Epithelial cell of proximal tubule (primary cell): ENCODE measurements around the gene GABRQ. TPM values are rescaled to one million over a fixed set of nuclear protein-coding genes. Genes with fewer than 3 reads are reported as not detected.

Source experiments
- DNase-seq: peaks from one replicate; pipeline ENCODE4 v3.0.0-alpha.2; 2011; ENCODE audit warnings: low read depth
- H3K4me3 ChIP-seq: 2 replicates; pipeline ENCODE4 v1.5.1; 2011; ENCODE audit warnings: low read depth, mild to moderate bottlenecking, low read length
- total RNA-seq: library from RNA; depleted of rRNA; stranded (reverse); fragments of >200 nt; gene quantifications from 2 replicates; pipeline ENCODE4 v1.2.3, GENCODE V29; 2015
- TF ChIP-seq, protein P1 (sequence below): conservative IDR thresholded peaks from 2 replicates; pipeline ENCODE4 v1.5.1; 2012; ENCODE audit warnings: low read depth, mild to moderate bottlenecking, low read length

Gene GABRQ
- total RNA-seq, 1 donor from 2014 or later, result 0.06 TPM

DNA sequence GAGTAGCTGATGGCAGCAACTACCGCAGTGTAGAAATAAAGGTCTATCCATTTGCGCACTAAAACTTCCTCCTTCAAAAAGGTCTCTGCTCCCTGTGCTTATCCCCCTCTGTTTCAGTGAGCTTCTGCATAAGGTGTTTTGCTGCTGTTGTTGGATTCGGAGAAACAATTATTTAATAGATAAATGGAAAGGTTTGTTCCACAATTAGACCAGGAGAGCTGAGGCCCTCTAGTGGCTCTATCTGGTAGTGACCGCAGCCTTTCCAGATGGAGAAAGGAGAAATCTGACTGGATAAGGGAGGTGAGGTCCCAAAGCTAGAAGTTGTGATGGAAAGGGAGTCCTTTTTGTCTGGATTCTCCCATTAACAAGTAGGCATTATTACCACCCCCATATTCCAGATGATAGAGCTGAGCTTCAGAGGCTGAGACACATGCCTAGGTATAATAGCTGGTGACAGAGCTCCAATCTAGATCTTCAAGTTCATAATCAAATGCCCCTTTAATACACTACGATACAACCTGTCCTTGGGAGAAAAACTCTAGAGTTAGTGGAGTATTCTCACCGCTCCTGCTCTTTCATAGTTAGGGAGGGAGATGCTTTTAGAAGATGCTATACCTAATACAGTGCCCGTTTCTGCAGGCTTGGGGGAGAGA, 5.1 kb upstream of the GABRQ start:
- no peak for DNase-seq
- H3K4me3 ChIP-seq, result no peak overlapping the region
- TF ChIP-seq, protein P1, sequence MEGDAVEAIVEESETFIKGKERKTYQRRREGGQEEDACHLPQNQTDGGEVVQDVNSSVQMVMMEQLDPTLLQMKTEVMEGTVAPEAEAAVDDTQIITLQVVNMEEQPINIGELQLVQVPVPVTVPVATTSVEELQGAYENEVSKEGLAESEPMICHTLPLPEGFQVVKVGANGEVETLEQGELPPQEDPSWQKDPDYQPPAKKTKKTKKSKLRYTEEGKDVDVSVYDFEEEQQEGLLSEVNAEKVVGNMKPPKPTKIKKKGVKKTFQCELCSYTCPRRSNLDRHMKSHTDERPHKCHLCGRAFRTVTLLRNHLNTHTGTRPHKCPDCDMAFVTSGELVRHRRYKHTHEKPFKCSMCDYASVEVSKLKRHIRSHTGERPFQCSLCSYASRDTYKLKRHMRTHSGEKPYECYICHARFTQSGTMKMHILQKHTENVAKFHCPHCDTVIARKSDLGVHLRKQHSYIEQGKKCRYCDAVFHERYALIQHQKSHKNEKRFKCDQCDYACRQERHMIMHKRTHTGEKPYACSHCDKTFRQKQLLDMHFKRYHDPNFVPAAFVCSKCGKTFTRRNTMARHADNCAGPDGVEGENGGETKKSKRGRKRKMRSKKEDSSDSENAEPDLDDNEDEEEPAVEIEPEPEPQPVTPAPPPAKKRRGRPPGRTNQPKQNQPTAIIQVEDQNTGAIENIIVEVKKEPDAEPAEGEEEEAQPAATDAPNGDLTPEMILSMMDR, result peak; percentile 75

DNA sequence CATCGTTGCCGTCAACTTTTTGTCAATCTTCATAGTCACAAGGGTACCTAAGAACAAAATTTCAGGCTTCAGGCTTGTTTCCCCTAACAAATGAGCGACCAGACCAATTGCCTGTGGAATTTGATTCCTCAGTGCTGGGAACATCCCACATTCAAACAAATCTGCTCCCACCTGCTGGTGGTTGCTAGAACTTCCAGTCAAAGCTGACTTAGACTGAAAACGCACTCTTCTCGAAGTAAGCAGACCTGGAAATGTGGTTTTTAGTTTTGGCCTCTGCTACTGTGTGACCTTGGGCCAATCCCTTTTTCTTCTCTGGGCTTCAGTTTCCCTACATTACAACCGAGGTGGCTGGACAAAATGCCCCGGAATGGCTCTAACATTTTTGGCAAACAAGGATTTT, 1.8 kb upstream of the GABRQ start:
- peak; percentile 12 for DNase-seq
- TF ChIP-seq, protein P1, result peak; percentile 66
- H3K4me3 ChIP-seq, result no peak overlapping the region

DNA sequence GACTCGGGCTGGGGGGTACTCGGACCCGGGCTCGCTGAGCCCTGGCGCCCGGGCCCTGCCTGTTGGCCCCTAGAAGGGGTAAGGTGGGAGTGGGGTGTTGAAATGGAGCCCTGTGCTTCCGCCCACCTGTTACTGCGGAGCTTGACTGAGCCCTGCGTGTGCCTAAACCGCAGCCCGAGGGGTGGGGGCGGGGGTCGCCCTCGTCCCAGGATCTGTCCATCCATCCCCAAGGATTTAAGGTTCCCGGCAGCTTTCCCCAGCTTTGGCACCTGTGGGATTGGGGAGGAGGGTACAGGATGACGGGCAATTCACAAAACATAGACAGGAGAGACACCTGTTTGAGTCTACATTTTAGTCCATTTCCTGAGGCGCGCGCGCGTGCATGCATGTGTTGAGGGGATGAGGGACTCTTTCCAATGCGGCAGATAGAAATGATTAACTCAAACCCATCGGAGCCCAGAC, 779 bp downstream of the GABRQ start:
- TF ChIP-seq, protein P1, result no peak
- H3K4me3 ChIP-seq, result no peak overlapping the region
- no peak for DNase-seq

DNA sequence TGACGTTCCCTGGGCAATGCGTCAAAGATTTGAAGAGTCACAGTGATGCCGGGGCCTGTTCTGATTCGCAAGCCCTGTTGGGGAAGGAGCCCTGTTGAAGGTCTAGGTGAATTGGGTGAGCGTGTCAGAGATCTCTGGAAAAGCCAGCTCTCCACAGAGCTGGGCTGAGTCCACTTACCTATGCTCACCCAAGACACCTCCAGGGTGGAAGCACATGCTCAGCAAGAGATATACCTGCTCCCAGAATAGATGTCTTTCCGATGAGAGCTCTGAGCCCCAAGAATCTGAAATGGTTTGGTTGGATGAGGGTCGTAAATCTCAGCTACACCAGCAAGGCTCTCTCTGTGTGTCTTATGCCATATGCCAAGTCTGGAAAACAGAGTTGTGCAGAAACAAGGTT, 1.7 kb downstream of the GABRQ start:
- DNase-seq, result no peak
- TF ChIP-seq, protein P1, result no peak
- H3K4me3 ChIP-seq, result no peak overlapping the region

DNA sequence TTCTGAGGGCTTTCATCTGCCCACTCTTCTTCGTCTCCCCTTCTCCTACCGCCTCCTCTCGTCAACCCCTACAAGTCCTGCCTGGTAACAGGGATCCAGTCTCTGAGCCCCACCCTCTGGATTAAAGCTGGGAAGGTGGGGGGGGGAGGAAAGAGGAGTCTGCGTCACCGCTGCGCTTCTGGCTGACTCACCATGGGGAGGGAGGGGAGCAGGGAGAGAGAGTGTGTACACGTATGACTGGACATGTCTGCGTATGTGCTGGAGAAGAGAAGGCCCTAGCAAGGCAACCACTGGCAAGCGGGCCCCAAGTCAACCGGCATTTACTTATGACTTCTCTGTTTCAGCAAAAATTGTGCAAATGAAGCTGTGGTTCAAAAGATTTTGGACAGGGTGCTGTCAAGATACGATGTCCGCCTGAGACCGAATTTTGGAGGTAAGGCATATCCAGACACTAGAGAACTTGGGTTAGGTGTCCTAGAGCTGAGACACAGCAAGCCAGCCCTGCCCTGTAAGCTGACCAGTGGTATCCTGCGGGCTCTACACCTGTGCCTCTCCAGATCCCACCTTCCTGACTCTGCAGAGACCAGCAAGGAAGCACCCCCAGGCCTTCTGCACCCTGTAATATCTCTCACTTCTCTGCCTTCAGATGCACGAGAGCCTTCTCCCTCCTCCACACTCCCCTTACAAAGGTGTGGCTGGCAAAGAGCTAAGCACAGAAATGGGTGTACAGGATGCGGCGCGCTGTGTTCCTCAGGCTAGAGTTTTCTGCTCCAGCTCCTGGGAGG, 2.5 kb downstream of the GABRQ start:
- DNase-seq, result no peak
- H3K4me3 ChIP-seq, result no peak overlapping the region
- TF ChIP-seq, protein P1, result no peak

DNA sequence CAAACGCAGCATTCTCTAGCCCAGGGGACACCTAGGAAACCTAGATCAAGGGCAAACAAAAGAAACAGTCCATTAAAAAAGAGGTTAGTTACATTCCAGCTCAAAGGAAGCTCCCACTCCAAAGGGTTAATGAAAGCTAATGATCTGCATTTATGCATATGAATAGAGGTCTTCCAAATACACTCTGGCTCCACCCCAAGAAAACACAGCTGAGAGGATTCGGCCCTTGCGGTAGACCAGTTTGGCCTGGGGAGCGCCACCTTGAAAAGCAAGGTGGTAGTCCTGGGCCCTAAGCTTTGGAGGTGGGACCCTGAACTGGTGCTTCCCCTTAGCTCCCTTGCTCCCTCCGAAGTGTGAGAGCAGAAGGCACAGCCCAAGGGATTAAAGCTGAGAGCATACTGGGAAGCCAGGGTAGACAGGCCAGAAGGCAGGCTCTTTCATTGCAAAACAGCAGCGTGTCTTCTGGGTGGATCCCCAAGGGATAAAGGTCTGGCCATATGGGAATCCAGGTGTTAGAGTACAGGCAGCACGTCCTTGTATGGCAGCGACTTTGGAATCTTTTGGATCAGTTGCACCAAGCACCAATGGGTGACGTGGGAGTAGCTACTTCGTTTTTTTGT, 3.7 kb downstream of the GABRQ start:
- TF ChIP-seq, protein P1, result no peak
- no peak overlapping the region for H3K4me3 ChIP-seq
- no peak for DNase-seq
